Mesothelial cell of epicardium (in vitro differentiated cells): ENCODE data around the gene KCNK4. TPM values are rescaled to one million over a fixed set of nuclear protein-coding genes. Genes with fewer than 3 reads are reported as not detected.

Source experiments
- DNase-seq, 2 experiments: peaks; one replicate each; pipeline ENCODE4 v3.0.0; 2021; ENCODE audit warnings: low spot score in 2 of 2; ENCODE audit not compliant: unreplicated experiment in 2 of 2
- H3K27ac Mint-ChIP-seq: 2 replicates; pipeline ENCODE4 v1.8.0; 2021; ENCODE audit warnings: mixed read lengths
- H3K27me3 Mint-ChIP-seq: 2 replicates; pipeline ENCODE4 v1.8.0; 2021; ENCODE audit warnings: low read depth, mixed read lengths
- H3K36me3 Mint-ChIP-seq: 2 replicates; pipeline ENCODE4 v1.8.0; 2021; ENCODE audit warnings: mixed read lengths
- H3K4me1 Mint-ChIP-seq: 2 replicates; pipeline ENCODE4 v1.8.0; 2021; ENCODE audit warnings: mixed read lengths
- H3K4me3 Mint-ChIP-seq: 2 replicates; pipeline ENCODE4 v1.8.0; 2021; ENCODE audit warnings: mild to moderate bottlenecking, moderate library complexity, mixed read lengths
- H3K9me3 Mint-ChIP-seq: 2 replicates; pipeline ENCODE4 v1.8.0; 2021; ENCODE audit warnings: mixed read lengths
- CTCF ChIP-seq: fragments of 200-600 bp; sonication (generic); IDR thresholded peaks from one replicate; pipeline ENCODE4 v1.5.0; 2021; ENCODE audit warnings: antibody characterized with exemption; ENCODE audit not compliant: unreplicated experiment
- microRNA-seq: library from miRNA; unstranded; fragments of <30 nt; microRNA quantifications from one replicate; pipeline ENCODE4 v1.2.0, GENCODE V29; 2021; ENCODE audit warnings: inconsistent platforms, mixed read lengths
- total RNA-seq: library from RNA; stranded (reverse); gene quantifications from 3 replicates; pipeline ENCODE4 v1.2.1, GENCODE V29; 2021

Gene KCNK4
- total RNA-seq, 1 donor from 2014 or later, result 0.58 TPM

GRCh38 chr11:64344787-64345186, 53.7 kb downstream of the KCNK4 start:
- H3K9me3 Mint-ChIP-seq, result no peaks in the 10 kb centered on the region
- H3K36me3 Mint-ChIP-seq, result no peaks in the 10 kb centered on the region
- no peak overlapping the region for H3K4me3 Mint-ChIP-seq
- H3K4me1 Mint-ChIP-seq, result peaks cover 8% of the 10 kb centered on the region
- no peak for TF ChIP-seq CTCF
- H3K27me3 Mint-ChIP-seq, result peaks cover 3% of the 10 kb centered on the region
- DNase-seq, result no peak
- H3K27ac Mint-ChIP-seq, result no peak overlapping the region

GRCh38 chr11:64347193-64347867, 56.2 kb downstream of the KCNK4 start:
- Mint-ChIP-seq H3K4me1 (no peaks in the 10 kb centered on the region), H3K9me3 (no peaks in the 10 kb centered on the region), H3K27me3 (no peaks in the 10 kb centered on the region), H3K36me3 (no peaks in the 10 kb centered on the region), H3K4me3 (no peak overlapping the region), H3K27ac (no peak overlapping the region)
- no peak for DNase-seq
- no peak for TF ChIP-seq CTCF

- no peak for TF ChIP-seq CTCF
- no peak for DNase-seq
- H3K36me3 Mint-ChIP-seq, result no peaks in the 10 kb centered on the region
Measured at GRCh38 chr11:64348383-64349024, 57.4 kb downstream of the KCNK4 start.

GRCh38 chr11:64349025-64349387, 57.9 kb downstream of the KCNK4 start:
- TF ChIP-seq CTCF, result no peak
- H3K27me3 Mint-ChIP-seq, result no peaks in the 10 kb centered on the region
- H3K4me3 Mint-ChIP-seq, result no peak overlapping the region
- no peak for DNase-seq
- H3K27ac Mint-ChIP-seq, result no peak overlapping the region
- H3K4me1 Mint-ChIP-seq, result no peaks in the 10 kb centered on the region
- no peaks in the 10 kb centered on the region for H3K9me3 Mint-ChIP-seq
- no peaks in the 10 kb centered on the region for H3K36me3 Mint-ChIP-seq

More at GRCh38 chr11:64348383-64349024, 57.4 kb downstream of the KCNK4 start:
- H3K27me3 Mint-ChIP-seq, result no peaks in the 10 kb centered on the region
- H3K4me3 Mint-ChIP-seq, result no peak overlapping the region
- H3K27ac Mint-ChIP-seq, result no peak overlapping the region
- no peaks in the 10 kb centered on the region for H3K4me1 Mint-ChIP-seq
- H3K9me3 Mint-ChIP-seq, result no peaks in the 10 kb centered on the region

GRCh38 chr11:64349404-64349803, 58.3 kb downstream of the KCNK4 start:
- DNase-seq, result no peak

More at GRCh38 chr11:64349404-64349803, 58.3 kb downstream of the KCNK4 start:
- Mint-ChIP-seq H3K36me3 (no peaks in the 10 kb centered on the region), H3K4me1 (no peaks in the 10 kb centered on the region), H3K27me3 (no peaks in the 10 kb centered on the region), H3K9me3 (no peaks in the 10 kb centered on the region), H3K27ac (no peak overlapping the region), H3K4me3 (no peak overlapping the region)
- TF ChIP-seq CTCF, result no peak

Small RNA genes lying within 50 kb of the gene (microRNA-seq; reads per million reads assigned to microRNA genes)
- gene MIR7155, result not detected

Other genes with a start within 250 kb of the KCNK4 start
- 39.0 to 44.0 TPM (median 39.4 TPM) in 3 replicates for gene MACROD1, start 125.2 kb upstream of the KCNK4 start, total RNA-seq
- gene STIP1, start 105.1 kb upstream of the KCNK4 start, total RNA-seq, result 127 to 133 TPM (median 131 TPM) in 3 replicates
- 4.8 to 8.4 TPM (median 5.9 TPM) in 3 replicates for gene FERMT3, start 84.6 kb upstream of the KCNK4 start, total RNA-seq
- 38.9 to 41.1 TPM (median 40.9 TPM) in 3 replicates for gene TRPT1, start 65.1 kb upstream of the KCNK4 start, total RNA-seq
- gene NUDT22, start 65.0 kb upstream of the KCNK4 start, total RNA-seq, result 31.9 to 35.6 TPM (median 33.7 TPM) in 3 replicates
- 43.6 to 49.4 TPM (median 45.0 TPM) in 3 replicates for gene DNAJC4, start 60.8 kb upstream of the KCNK4 start, total RNA-seq
- gene VEGFB, start 56.7 kb upstream of the KCNK4 start, total RNA-seq, result 83.2 to 90.1 TPM (median 85.8 TPM) in 3 replicates
- 35.5 to 40.2 TPM (median 36.4 TPM) in 3 replicates for gene FKBP2, start 50.2 kb upstream of the KCNK4 start, total RNA-seq
- gene PPP1R14B, start 44.4 kb upstream of the KCNK4 start, total RNA-seq, result 119 to 131 TPM (median 124 TPM) in 3 replicates
- 34.9 to 35.7 TPM (median 35.7 TPM) in 3 replicates for gene PLCB3, start 39.8 kb upstream of the KCNK4 start, total RNA-seq
- gene BAD, start 6.6 kb upstream of the KCNK4 start, total RNA-seq, result 50.2 to 53.1 TPM (median 52.2 TPM) in 3 replicates
- 43.8 to 45.1 TPM (median 44.6 TPM) in 3 replicates for gene GPR137, start 5.5 kb upstream of the KCNK4 start, total RNA-seq
- 0.47 TPM in 1 of 3 replicates, not detected in the others for gene CATSPERZ, start 9.1 kb downstream of the KCNK4 start, total RNA-seq
- gene ESRRA, start 14.2 kb downstream of the KCNK4 start, total RNA-seq, result 23.2 to 26.6 TPM (median 26.4 TPM) in 3 replicates
- 178 to 201 TPM (median 184 TPM) in 3 replicates for gene TRMT112, start 26.3 kb downstream of the KCNK4 start, total RNA-seq
- 134 to 139 TPM (median 139 TPM) in 3 replicates for gene PRDX5, start 26.8 kb downstream of the KCNK4 start, total RNA-seq
- 10.1 to 12.0 TPM (median 11.5 TPM) in 3 replicates for gene CCDC88B, start 48.9 kb downstream of the KCNK4 start, total RNA-seq
- 27.6 to 30.1 TPM (median 30.1 TPM) in 3 replicates for gene RPS6KA4, start 67.9 kb downstream of the KCNK4 start, total RNA-seq